GM12864 (cell line): Measurements from ENCODE around the gene ARMC7.

Experiments used
- DNase-seq: peaks from one replicate; pipeline ENCODE4 v3.0.0-alpha.2; 2011; ENCODE audit warnings: low read depth
- H3K4me3 ChIP-seq: 2 replicates; pipeline ENCODE4 v1.5.1; 2011; ENCODE audit warnings: mild to moderate bottlenecking, low read depth, low read length, control low read depth
- TF ChIP-seq, protein P1 (sequence below): IDR thresholded peaks from 2 replicates; pipeline ENCODE4 v1.5.1; 2011; ENCODE audit warnings: low read depth, mild to moderate bottlenecking, moderate library complexity, low read length, control low read depth, inconsistent platforms; ENCODE audit errors: missing control alignments

Gene ARMC7

DNA sequence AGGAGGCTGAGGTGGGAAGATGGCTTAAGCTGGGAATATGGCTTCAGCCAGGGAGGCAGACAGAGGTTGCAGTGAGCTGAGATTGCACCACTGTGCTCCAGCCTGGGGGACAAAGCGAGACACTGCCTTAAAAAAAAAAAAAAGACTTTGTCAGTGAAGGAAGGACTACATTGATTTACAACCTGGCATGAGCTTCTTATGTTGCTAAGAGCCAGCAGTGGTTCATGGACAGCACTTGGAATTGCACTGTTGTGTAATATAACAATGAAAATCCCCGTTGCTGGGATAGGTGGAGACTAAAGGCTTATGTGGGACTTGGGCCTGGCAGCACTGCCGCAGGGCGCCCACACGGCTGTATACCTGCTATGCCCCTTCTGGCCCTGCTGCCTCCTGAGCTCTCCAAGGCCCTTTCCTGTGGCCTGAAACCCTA lies 36.1 kb upstream of the ARMC7 start:
- TF ChIP-seq, protein P1, sequence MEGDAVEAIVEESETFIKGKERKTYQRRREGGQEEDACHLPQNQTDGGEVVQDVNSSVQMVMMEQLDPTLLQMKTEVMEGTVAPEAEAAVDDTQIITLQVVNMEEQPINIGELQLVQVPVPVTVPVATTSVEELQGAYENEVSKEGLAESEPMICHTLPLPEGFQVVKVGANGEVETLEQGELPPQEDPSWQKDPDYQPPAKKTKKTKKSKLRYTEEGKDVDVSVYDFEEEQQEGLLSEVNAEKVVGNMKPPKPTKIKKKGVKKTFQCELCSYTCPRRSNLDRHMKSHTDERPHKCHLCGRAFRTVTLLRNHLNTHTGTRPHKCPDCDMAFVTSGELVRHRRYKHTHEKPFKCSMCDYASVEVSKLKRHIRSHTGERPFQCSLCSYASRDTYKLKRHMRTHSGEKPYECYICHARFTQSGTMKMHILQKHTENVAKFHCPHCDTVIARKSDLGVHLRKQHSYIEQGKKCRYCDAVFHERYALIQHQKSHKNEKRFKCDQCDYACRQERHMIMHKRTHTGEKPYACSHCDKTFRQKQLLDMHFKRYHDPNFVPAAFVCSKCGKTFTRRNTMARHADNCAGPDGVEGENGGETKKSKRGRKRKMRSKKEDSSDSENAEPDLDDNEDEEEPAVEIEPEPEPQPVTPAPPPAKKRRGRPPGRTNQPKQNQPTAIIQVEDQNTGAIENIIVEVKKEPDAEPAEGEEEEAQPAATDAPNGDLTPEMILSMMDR = no peak
- no peak overlapping the region for H3K4me3 ChIP-seq
- DNase-seq = no peak

DNA sequence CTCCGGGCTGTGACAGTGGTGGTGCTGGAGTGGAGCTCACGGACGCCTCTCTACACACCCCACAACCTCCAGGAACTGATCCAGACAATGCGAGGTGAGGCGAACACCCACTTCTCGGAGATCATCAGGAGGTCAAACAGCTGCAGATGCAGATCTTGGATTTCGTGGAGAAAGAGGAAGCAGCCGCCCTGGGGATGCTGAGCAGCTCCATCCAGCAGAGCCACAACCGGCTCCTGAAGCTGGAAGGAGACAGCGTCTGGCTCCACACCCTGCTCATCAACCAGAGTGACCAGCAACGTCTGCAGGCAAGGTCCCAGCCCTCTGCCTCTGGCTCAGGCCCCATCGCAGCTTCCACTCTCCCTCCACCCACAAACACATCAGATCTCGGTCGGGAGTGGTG lies 35.2 kb upstream of the ARMC7 start:
- DNase-seq = no peak
- TF ChIP-seq, protein P1 = no peak
- H3K4me3 ChIP-seq = no peak overlapping the region

DNA sequence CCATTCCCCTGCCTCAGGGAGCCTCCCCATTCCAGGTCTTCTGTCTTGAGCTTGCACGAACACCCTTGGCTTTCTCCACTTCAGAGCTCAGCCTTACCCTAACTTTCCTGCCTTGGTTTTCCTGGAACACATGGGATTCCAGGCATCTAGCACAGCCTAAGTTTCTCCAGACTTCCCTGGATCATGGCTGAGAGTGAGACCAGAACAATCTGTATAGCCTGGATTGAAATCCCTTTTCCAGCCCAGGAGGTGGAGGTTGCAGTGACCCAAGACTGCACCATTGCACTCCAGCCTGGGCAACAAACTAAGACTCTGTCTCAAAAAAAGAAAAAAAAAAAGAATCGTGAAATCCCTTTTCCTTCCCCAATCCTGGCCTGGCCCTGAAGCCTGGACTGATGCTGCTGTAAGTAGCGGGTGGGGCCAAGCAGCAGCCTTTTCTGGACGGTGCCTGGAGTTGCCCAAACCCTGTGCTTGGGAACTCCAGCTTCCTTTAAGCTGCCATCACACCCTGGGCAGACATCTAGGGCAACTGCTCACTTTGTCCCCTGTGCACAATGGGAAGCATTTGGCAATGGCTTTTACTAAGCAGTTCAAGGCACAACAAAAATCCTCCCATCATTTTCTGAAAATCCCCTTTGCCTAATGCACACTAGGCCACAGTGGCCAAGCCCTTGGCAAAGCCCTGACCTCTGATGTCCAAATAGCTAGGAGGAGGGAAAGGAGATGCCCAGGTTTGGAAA lies 34.0 kb upstream of the ARMC7 start:
- no peak overlapping the region for H3K4me3 ChIP-seq
- TF ChIP-seq, protein P1 = no peak
- DNase-seq = no peak

DNA sequence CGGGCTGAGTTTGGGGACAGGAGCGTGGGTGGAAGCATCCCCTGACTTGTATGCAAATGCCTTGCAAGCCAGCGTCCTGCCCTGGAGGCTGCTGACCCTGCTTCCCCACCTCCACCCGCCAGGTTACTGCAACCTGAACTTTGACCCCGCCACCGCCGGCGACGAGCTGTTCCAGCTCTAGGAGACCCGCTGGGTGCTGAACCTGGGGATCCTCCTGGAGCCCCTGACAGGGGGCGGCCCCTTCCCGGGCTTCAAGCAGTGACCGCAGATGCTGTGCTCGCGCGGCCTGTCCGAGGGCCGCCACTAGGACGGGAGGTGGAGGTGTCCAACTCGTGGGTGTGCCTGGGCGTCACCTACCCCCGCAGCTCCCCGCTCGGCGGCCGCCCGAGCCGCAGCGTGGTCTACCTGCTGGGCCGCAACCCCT lies 32.7 kb upstream of the ARMC7 start:
- DNase-seq = no peak
- H3K4me3 ChIP-seq = peak overlapping the region; percentile 38; the same call in 1 of the 2 replicates
- TF ChIP-seq, protein P1 = no peak

DNA sequence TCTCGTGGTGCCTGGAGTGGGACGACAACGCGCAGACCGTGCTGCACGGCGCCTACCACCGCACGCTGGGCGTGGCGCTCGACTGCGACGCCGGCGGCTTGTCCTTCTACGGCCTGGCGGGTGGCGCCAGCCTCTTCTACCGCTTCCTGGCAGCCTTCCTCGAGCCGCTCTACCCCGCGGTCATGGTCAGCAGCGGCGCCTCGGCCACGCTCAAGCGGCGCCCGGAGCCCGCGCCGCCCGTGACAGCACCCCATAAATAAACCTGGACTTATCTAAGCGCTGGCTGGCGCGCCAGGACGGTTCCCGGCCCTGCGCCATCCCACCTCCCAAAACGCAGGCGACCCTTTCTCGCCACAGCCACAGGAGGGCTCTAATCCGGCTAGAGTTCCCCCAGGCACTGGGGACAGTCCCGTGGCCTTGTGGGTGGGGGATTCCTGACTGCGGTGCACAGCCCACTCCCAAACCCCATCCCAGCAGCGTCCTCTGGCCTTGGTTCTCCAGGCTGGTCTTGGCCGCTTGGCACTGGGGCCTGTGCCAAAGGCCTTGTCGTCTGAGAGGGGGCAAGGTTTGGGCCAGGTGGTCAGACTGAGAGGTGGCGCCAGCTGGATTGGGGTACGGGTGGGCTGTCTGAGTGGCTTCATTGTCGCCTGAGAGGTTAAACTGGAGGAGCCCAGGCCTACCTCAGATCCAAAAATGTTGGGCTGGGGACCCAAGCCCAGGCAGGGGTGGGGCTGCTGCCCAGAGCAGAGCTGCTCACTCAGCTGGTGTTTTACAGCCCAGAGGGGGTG lies 32.1 kb upstream of the ARMC7 start:
- peak overlapping the region; percentile 38 for H3K4me3 ChIP-seq
- TF ChIP-seq, protein P1 = peak; percentile 27
- no peak for DNase-seq

DNA sequence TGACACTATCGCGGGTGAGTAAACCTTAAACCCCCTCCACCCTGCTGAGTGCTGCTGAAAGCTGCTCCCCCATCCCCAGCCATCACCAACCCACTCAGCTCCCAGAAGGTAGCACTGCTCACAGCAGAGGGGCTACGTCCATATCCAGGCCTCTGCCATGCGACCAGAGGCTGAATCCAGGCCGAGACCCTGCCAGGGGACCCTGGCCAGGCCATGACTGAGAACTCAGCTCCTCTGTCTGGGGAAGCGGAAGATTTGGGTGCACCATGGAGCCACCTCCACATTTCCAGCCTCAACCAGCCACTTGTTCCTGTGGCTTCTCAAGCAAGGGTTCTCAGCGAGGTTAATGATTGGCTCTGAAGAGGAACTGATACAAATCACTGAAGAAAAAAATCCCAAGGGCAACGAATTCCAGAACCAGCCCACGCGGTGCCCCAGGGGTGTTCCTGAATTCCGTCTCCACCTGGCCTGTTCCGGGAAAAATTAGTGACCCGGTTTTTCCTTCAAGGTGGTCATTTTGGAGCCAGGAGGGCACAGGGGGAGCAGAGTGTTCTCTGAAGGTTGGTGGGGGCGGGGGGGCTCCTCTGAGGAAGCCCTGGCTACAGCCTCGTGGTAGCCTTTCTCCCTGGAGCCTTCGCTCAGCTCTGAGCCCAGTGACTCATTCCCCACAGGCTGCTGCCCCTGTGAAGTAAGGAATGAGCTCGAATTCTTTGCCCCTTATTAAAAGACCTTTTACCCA lies 31.3 kb upstream of the ARMC7 start:
- DNase-seq = no peak
- TF ChIP-seq, protein P1 = no peak
- no peak overlapping the region for H3K4me3 ChIP-seq
